ENCODE measurements around the gene MORC2.

Gene MORC2

GRCh38 chr22:30968015-30968923 is at the start of gene MORC2:
Gene MORC2, minus strand, starts transcription at chr22:30968774. Its CDS starts 885 bp downstream, at chr22:30967889.
- DNase-seq: peak in 8 of 51 donors; percentile 23 to 79 (median 72)

GRCh38 chr22:31005535-31005934 is 37.0 kb upstream of the MORC2 start:
- no peak for DNase-seq

- DNase-seq: no peak
These were observed 32.7 kb upstream of the MORC2 start for GRCh38 chr22:31001124-31001770.

- no peak for DNase-seq
These were observed 29.8 kb upstream of the MORC2 start for GRCh38 chr22:30998329-30998728.

- DNase-seq: no peak
These were observed 27.9 kb upstream of the MORC2 start for GRCh38 chr22:30996462-30996861.

GRCh38 chr22:30994960-30995359 is 26.4 kb upstream of the MORC2 start:
- no peak for DNase-seq

- DNase-seq: no peak
These were observed 24.0 kb upstream of the MORC2 start for GRCh38 chr22:30992565-30992964.

GRCh38 chr22:30990690-30991089 is 22.1 kb upstream of the MORC2 start:
- DNase-seq: no peak

GRCh38 chr22:30989474-30989873 is 20.9 kb upstream of the MORC2 start:
- DNase-seq: no peak

GRCh38 chr22:30985561-30986208 is 17.1 kb upstream of the MORC2 start:
- no peak for DNase-seq

GRCh38 chr22:30984317-30984716 is 15.7 kb upstream of the MORC2 start:
- no peak for DNase-seq

GRCh38 chr22:30982512-30982911 is 13.9 kb upstream of the MORC2 start:
- no peak for DNase-seq

GRCh38 chr22:30979932-30980331 is 11.4 kb upstream of the MORC2 start:
- no peak for DNase-seq

- DNase-seq: no peak
These were observed 9.9 kb upstream of the MORC2 start for GRCh38 chr22:30978304-30978962.

GRCh38 chr22:30970356-30970746 is 1.8 kb upstream of the MORC2 start:
- DNase-seq: no peak

GRCh38 chr22:30969532-30970355 is 1.2 kb upstream of the MORC2 start:
- DNase-seq: peak in 9 of 51 donors; percentile 14 to 77 (median 54)

- DNase-seq: peak; percentile 84 to 99 (median 96)
These were observed 454 bp upstream of the MORC2 start, which contains the start of gene TUG1 for GRCh38 chr22:30968924-30969531. Gene TUG1, plus strand, starts transcription at chr22:30969265.

GRCh38 chr22:30964858-30965257 is 3.7 kb downstream of the MORC2 start:
- DNase-seq: no peak

GRCh38 chr22:30955153-30955552 is 13.4 kb downstream of the MORC2 start:
- no peak for DNase-seq

- no peak for DNase-seq
These were observed 15.4 kb downstream of the MORC2 start for GRCh38 chr22:30953206-30953605.
